Naive thymus-derived CD4-positive, alpha-beta T cell (primary cell): Measurements from ENCODE around the gene RFFL. TPM values are rescaled to one million over a fixed set of nuclear protein-coding genes. Genes with fewer than 3 reads are reported as not detected.

ENCODE experiments used
- ATAC-seq: fragments of 150-1000 bp; cut with Tn5 transposase; 2 replicates; pipeline ENCODE4 v1.10.0; 2021; ENCODE audit warnings: mild to moderate bottlenecking, moderate library complexity
- CTCF ChIA-PET: fragments of 350-600 bp; sonication (Branson Sonifier 250); formaldehyde crosslinking; loops from one replicate; lab custom pipeline; 2021; ENCODE audit warnings: antibody characterized with exemption; lab: Charles Lee
- POLR2A ChIA-PET: fragments of 350-600 bp; sonication (Branson Sonifier 250); formaldehyde crosslinking; loops from one replicate; lab custom pipeline; 2021; ENCODE audit warnings: antibody characterized with exemption, inconsistent platforms; lab: Charles Lee
- DNase-seq, 9 donors: peaks; one replicate each; pipeline versions ENCODE4 v3.0.0 to v3.0.0-alpha.2; 2020 to 2022; ENCODE audit warnings: mixed read lengths in 1 of 9
- H3K27ac ChIP-seq: one replicate; pipeline ENCODE4 v1.7.0; 2013; ENCODE audit warnings: mild to moderate bottlenecking, low read depth, low read length, moderate library complexity
- H3K27me3 ChIP-seq, 2 donors: one replicate each; pipeline ENCODE4 v1.7.0; 2013; ENCODE audit warnings: low read length in 2 of 2, mild to moderate bottlenecking in 2 of 2, moderate library complexity in 2 of 2; ENCODE audit not compliant: control insufficient read depth in 2 of 2, insufficient read depth in 2 of 2
- H3K36me3 ChIP-seq, 3 experiments: 1 replicate in 2 of 3; 2 replicates in 1 of 3; pipeline ENCODE4 v1.7.0; 2013; ENCODE audit warnings: low read length in 3 of 3, mild to moderate bottlenecking in 3 of 3, moderate library complexity in 1 of 3; ENCODE audit not compliant: insufficient read depth in 3 of 3, control insufficient read depth in 2 of 3
- H3K4me1 ChIP-seq, 2 donors: one replicate each; pipeline ENCODE4 v1.7.0; 2013; ENCODE audit warnings: low read length in 2 of 2, mild to moderate bottlenecking in 2 of 2, moderate library complexity in 1 of 2; ENCODE audit not compliant: control insufficient read depth in 2 of 2, insufficient read depth in 2 of 2
- H3K4me3 ChIP-seq: 2 replicates; pipeline ENCODE4 v1.7.0; 2013; ENCODE audit warnings: mild to moderate bottlenecking, low read length
- H3K9me3 ChIP-seq, 3 experiments: 1 replicate in 2 of 3; 2 replicates in 1 of 3; pipeline ENCODE4 v1.7.0; 2013; ENCODE audit warnings: low read length in 3 of 3; ENCODE audit not compliant: control insufficient read depth in 2 of 3
- H3K27ac Mint-ChIP-seq, 9 donors: one replicate each; pipeline ENCODE4 v1.8.0; 2020 to 2022; ENCODE audit warnings: mixed read lengths in 9 of 9, mild to moderate bottlenecking in 8 of 9, moderate library complexity in 5 of 9, inconsistent platforms in 2 of 9
- H3K27me3 Mint-ChIP-seq, 5 donors: one replicate each; pipeline ENCODE4 v1.8.0; 2021 to 2022; ENCODE audit warnings: mixed read lengths in 5 of 5, mild to moderate bottlenecking in 1 of 5
- H3K36me3 Mint-ChIP-seq, 5 donors: one replicate each; pipeline ENCODE4 v1.8.0; 2020 to 2022; ENCODE audit warnings: mixed read lengths in 5 of 5, mild to moderate bottlenecking in 3 of 5, inconsistent platforms in 1 of 5
- H3K4me1 Mint-ChIP-seq, 7 donors: one replicate each; pipeline ENCODE4 v1.8.0; 2020 to 2022; ENCODE audit warnings: mixed read lengths in 7 of 7, mild to moderate bottlenecking in 3 of 7, inconsistent platforms in 1 of 7
- H3K4me3 Mint-ChIP-seq, 10 donors: one replicate each; pipeline ENCODE4 v1.8.0; 2020 to 2022; ENCODE audit warnings: mild to moderate bottlenecking in 10 of 10, mixed read lengths in 10 of 10, moderate library complexity in 6 of 10, inconsistent platforms in 2 of 10
- H3K9me3 Mint-ChIP-seq, 11 donors: one replicate each; pipeline ENCODE4 v1.8.0; 2020 to 2022; ENCODE audit warnings: mixed read lengths in 11 of 11, mild to moderate bottlenecking in 4 of 11, inconsistent platforms in 1 of 11, moderate library complexity in 1 of 11
- intact Hi-C, 2 donors: fragments of 100-400 bp; cut with micrococcal nuclease; formaldehyde crosslinking; loops; one replicate each; pipeline ENCODE4 v1.15.1; 2023
- polyA plus RNA-seq, 2 donors: library from polyadenylated mRNA; unstranded; fragments of 300-500 nt; fragmentation: Illumina TruSeq; gene quantifications; one replicate each; pipeline ENCODE4 v1.2.3, GENCODE V29; 2021
- total RNA-seq, 6 experiments: library from RNA in 5 of 6; stranded (reverse) in 5 of 6; gene quantifications; 1 replicate in 5 of 6; 2 replicates in 1 of 6; pipeline ENCODE4 v1.2.3 and lab custom pipeline; 2021 to 2026

RFFL gene
- total and polyA plus RNA-seq, 7 experiments from 2014 or later = 36.4 to 74.7 (median 47.1) TPM

GRCh38 chr17:34974179-34974578 is 89.3 kb downstream of the RFFL start:
- H3K4me1 Mint-ChIP-seq = peaks cover 0 to 11% (median 2%) of the 10 kb centered on the region in 7 donors
- no peak overlapping the region for H3K27ac Mint-ChIP-seq
- CTCF ChIA-PET = no interaction called here
- no peak overlapping the region for H3K4me3 ChIP-seq
- H3K27me3 Mint-ChIP-seq = no peaks in the 10 kb centered on the region
- no peaks in the 10 kb centered on the region for H3K27me3 ChIP-seq
- no peaks in the 10 kb centered on the region for H3K4me1 ChIP-seq
- no peaks in the 10 kb centered on the region for H3K9me3 Mint-ChIP-seq
- peaks cover 0 to 9% (median 3%) of the 10 kb centered on the region in 5 donors for H3K36me3 Mint-ChIP-seq
- POLR2A ChIA-PET = interaction anchor here (0.6 to 1.4 kb wide), 5 partner anchors 10 to 27 kb away, joined by 3 to 6 read pairs (median 3); no protein-coding TSS in a partner anchor
- no peaks in the 10 kb centered on the region for H3K36me3 ChIP-seq
- no peaks in the 10 kb centered on the region for H3K9me3 ChIP-seq
- ATAC-seq (no peak), DNase-seq (no peak)
- H3K4me3 Mint-ChIP-seq = no peak overlapping the region
- intact Hi-C loops = no loop called here
- no peak overlapping the region for H3K27ac ChIP-seq

- Histone ChIP-seq H3K27me3 (no peaks in the 10 kb centered on the region), H3K36me3 (peaks cover 0 to 20% (median 1%) of the 10 kb centered on the region in 3 experiments), H3K9me3 (no peaks in the 10 kb centered on the region), H3K27ac (peak within 1 kb of the TSS; percentile 92), H3K4me1 (peaks cover 14 to 16% of the 10 kb centered on the region in 2 donors), H3K4me3 (peak within 1 kb of the TSS; percentile 94)
- DNase-seq (peak; percentile 69 to 94 (median 91)), ATAC-seq (peak; percentile 95)
- Mint-ChIP-seq H3K4me1 (peaks cover 19 to 38% (median 33%) of the 10 kb centered on the region in 7 donors), H3K9me3 (peaks cover 0 to 8% (median 4%) of the 10 kb centered on the region in 11 donors), H3K27ac (peak within 1 kb of the TSS; percentile 98 to 100 (median 99)), H3K36me3 (peaks cover 9 to 25% (median 15%) of the 10 kb centered on the region in 5 donors), H3K4me3 (peak within 1 kb of the TSS; percentile 97 to 100 (median 99)), H3K27me3 (peaks cover 0 to 10% (median 5%) of the 10 kb centered on the region in 5 donors)
- intact Hi-C loops = loop anchor here (1.0 to 10.0 kb wide), 9 partner anchors 19 to 848 kb away; partner anchors contain the start of genes AP2B1 (in 2 of the 2), LIG3 (in 2 of the 2), RAD51D (in 2 of the 2) and RFFL (in 1 of the 2)
- CTCF ChIA-PET = interaction anchor here (1.2 kb wide), 1 partner anchor 21 kb away, joined by 3 read pairs; no protein-coding TSS in a partner anchor
- POLR2A ChIA-PET = interaction anchor here (0.6 to 3.3 kb wide), 16 partner anchors 9 to 847 kb away, joined by 3 to 44 read pairs (median 3); partner anchors contain the start of gene LIG3
Observed at GRCh38 chr17:34961093-34961911, 102.2 kb downstream of the RFFL start, which contains the start of the genes CCT6B and ZNF830. CCT6B (minus strand) TSS chr17:34961460; CDS start chr17:34961393, 67 bp downstream. ZNF830 (plus strand) TSS chr17:34961540; CDS start chr17:34961567, 27 bp downstream.

GRCh38 chr17:34958438-34958837 is 105.1 kb downstream of the RFFL start:
- ATAC-seq (no peak), DNase-seq (no peak)
- Histone ChIP-seq H3K36me3 (peaks cover 0 to 4% (median 0%) of the 10 kb centered on the region in 3 experiments), H3K27me3 (no peaks in the 10 kb centered on the region), H3K4me3 (no peak overlapping the region), H3K9me3 (no peaks in the 10 kb centered on the region), H3K27ac (no peak overlapping the region), H3K4me1 (peaks cover 14 to 16% of the 10 kb centered on the region in 2 donors)
- POLR2A ChIA-PET = interaction anchor here (0.6 to 1.6 kb wide), 3 partner anchors 21 to 912 kb away, joined by 3 to 6 read pairs (median 3); partner anchors contain the start of gene LIG3
- intact Hi-C loops = no loop called here
- Mint-ChIP-seq H3K27me3 (peaks cover 0 to 11% (median 5%) of the 10 kb centered on the region in 5 donors), H3K9me3 (peaks cover 0 to 8% (median 4%) of the 10 kb centered on the region in 11 donors), H3K27ac (no peak overlapping the region), H3K4me1 (peaks cover 11 to 32% (median 27%) of the 10 kb centered on the region in 7 donors), H3K4me3 (no peak overlapping the region), H3K36me3 (peaks cover 5 to 12% (median 8%) of the 10 kb centered on the region in 5 donors)
- CTCF ChIA-PET = interaction anchor here (0.7 to 1.7 kb wide), 2 partner anchors 131 to 161 kb away, joined by 3 to 4 read pairs; partner anchors contain the start of gene RAD51D

Other genes starting within 250 kb of the RFFL start
- gene CCT6B, start 102.2 kb downstream of the RFFL start, total RNA-seq = 1 to 10 TPM; 1.6 to 3.8 (median 2.4) TPM
- 1 to 10 TPM; 1.3 TPM for gene CCT6B, start 102.2 kb downstream of the RFFL start, polyA plus RNA-seq
- 10 to 100 TPM; 26.9 to 47.3 (median 44.9) TPM for gene ZNF830, start 102.2 kb downstream of the RFFL start, total RNA-seq
- gene ZNF830, start 102.2 kb downstream of the RFFL start, polyA plus RNA-seq = 10 to 100 TPM; 20.6 to 30.1 TPM
- gene LIG3, start 83.2 kb downstream of the RFFL start, total RNA-seq = 10 to 100 TPM; 50.2 to 60.3 (median 52.0) TPM
- 10 to 100 TPM; 14.4 to 15.0 TPM for gene LIG3, start 83.2 kb downstream of the RFFL start, polyA plus RNA-seq
- gene RAD51D, start 56.2 kb upstream of the RFFL start, total RNA-seq = 10 to 100 TPM; 15.0 to 34.2 (median 25.4) TPM
- gene RAD51D, start 56.2 kb upstream of the RFFL start, polyA plus RNA-seq = 10 to 100 TPM in 1 of 2 donors, 1 to 10 TPM in 1; 7.0 to 17.6 TPM
- gene FNDC8, start 57.9 kb upstream of the RFFL start, total RNA-seq = not detected
- gene FNDC8, start 57.9 kb upstream of the RFFL start, polyA plus RNA-seq = not detected
- gene NLE1, start 78.6 kb upstream of the RFFL start, total RNA-seq = 10 to 100 TPM in 4 of 5 experiments, 1 to 10 TPM in 1; 10.0 to 29.4 (median 21.8) TPM
- gene NLE1, start 78.6 kb upstream of the RFFL start, polyA plus RNA-seq = 10 to 100 TPM in 1 of 2 donors, 1 to 10 TPM in 1; 6.1 to 10.7 TPM
- under 1 TPM; 0.10 to 0.62 (median 0.29) TPM for gene UNC45B, start 84.1 kb upstream of the RFFL start, total RNA-seq
- gene UNC45B, start 84.1 kb upstream of the RFFL start, polyA plus RNA-seq = under 1 TPM; 0.10 to 0.22 TPM
- not detected for gene SLC35G3, start 130.7 kb upstream of the RFFL start, total RNA-seq
- gene SLC35G3, start 130.7 kb upstream of the RFFL start, polyA plus RNA-seq = not detected
- 100 to 1,000 TPM in 4 of 5 experiments, 10 to 100 TPM in 1; 80.0 to 199 (median 133) TPM for gene SLFN5, start 179.4 kb upstream of the RFFL start, total RNA-seq
- gene SLFN5, start 179.4 kb upstream of the RFFL start, polyA plus RNA-seq = 100 to 1,000 TPM; 103 to 169 TPM